GM18505 (cell line): Measurements from ENCODE around the gene MYO9B.
A peak's percentile ranks its signal among the peaks of the same experiment; 100 is the strongest.

Experiments
- ATAC-seq: cut with Tn5 transposase; IDR thresholded peaks from one replicate; pipeline ENCODE4 v1.9.1; 2021; ENCODE audit not compliant: unreplicated experiment
- POLR2A ChIP-seq: IDR thresholded peaks from 4 replicates; pipeline ENCODE4 v1.6.1; 2011; ENCODE audit warnings: borderline replicate concordance; ENCODE audit not compliant: insufficient read depth, insufficient read length; ENCODE audit errors: extremely low read depth

Gene MYO9B

GRCh38 chr19:17070912-17071311 is 4.7 kb upstream of the MYO9B start:
- ATAC-seq, result no peak
- TF ChIP-seq POLR2A, result no peak

GRCh38 chr19:17073869-17074633 is 1.5 kb upstream of the MYO9B start:
- no peak for ATAC-seq
- peak; percentile 23 for TF ChIP-seq POLR2A

GRCh38 chr19:17074634-17075034 is 943 bp upstream of the MYO9B start:
- no peak for TF ChIP-seq POLR2A

GRCh38 chr19:17075864-17076542 is 426 bp downstream of the MYO9B start:
- no peak for TF ChIP-seq POLR2A
- ATAC-seq, result no peak

More at GRCh38 chr19:17074634-17075034, 943 bp upstream of the MYO9B start:
- ATAC-seq, result no peak

- ATAC-seq, result no peak
- TF ChIP-seq POLR2A, result peak; percentile 18
Observed at GRCh38 chr19:17076543-17076991, 990 bp downstream of the MYO9B start.

GRCh38 chr19:17077447-17078028 is 2.0 kb downstream of the MYO9B start:
- ATAC-seq, result no peak
- no peak for TF ChIP-seq POLR2A

- no peak for TF ChIP-seq POLR2A
- no peak for ATAC-seq
Observed at GRCh38 chr19:17078036-17078919, 2.7 kb downstream of the MYO9B start.

- no peak for TF ChIP-seq POLR2A
- ATAC-seq, result no peak
Observed at GRCh38 chr19:17078920-17079709, 3.5 kb downstream of the MYO9B start.

GRCh38 chr19:17079710-17080439 is 4.3 kb downstream of the MYO9B start:
- no peak for TF ChIP-seq POLR2A
- ATAC-seq, result no peak

- TF ChIP-seq POLR2A, result no peak
- no peak for ATAC-seq
Observed at GRCh38 chr19:17080440-17080801, 4.8 kb downstream of the MYO9B start.

GRCh38 chr19:17081672-17082630 is 6.4 kb downstream of the MYO9B start:
- no peak for ATAC-seq
- no peak for TF ChIP-seq POLR2A
